ENCODE measurements around the gene MYH13.

The MYH13 gene

GRCh38 chr17:10372906-10373305 lies at the start of gene MYH13:
MYH13 (minus strand) TSS chr17:10373006; CDS start chr17:10364530, 8,476 bp downstream.
- H3K4me3 ChIP-seq (ENCODE audit: low read depth, low read length): no peak within 1 kb of the TSS

- H3K4me3 ChIP-seq (ENCODE audit: low read depth, low read length): no peak within 1 kb of the TSS
Observed at GRCh38 chr17:10421900-10422542, 49.2 kb upstream of the MYH13 start, which contains the start of gene MYH8. MYH8 (minus strand) TSS chr17:10421950; CDS start chr17:10420227, 1,723 bp downstream.

GRCh38 chr17:10421211-10421610 lies 48.4 kb upstream of the MYH13 start:
- no peak overlapping the region for H3K4me3 ChIP-seq (ENCODE audit: low read depth, low read length)

- no peak overlapping the region for H3K4me3 ChIP-seq (ENCODE audit: low read depth, low read length)
Observed at GRCh38 chr17:10420811-10421210, 48.0 kb upstream of the MYH13 start.

GRCh38 chr17:10417431-10417830 lies 44.6 kb upstream of the MYH13 start:
- H3K4me3 ChIP-seq (ENCODE audit: low read depth, low read length): no peak overlapping the region

- H3K4me3 ChIP-seq (ENCODE audit: low read depth, low read length): no peak overlapping the region
Observed at GRCh38 chr17:10415161-10415560, 42.4 kb upstream of the MYH13 start.

GRCh38 chr17:10403589-10403988 lies 30.8 kb upstream of the MYH13 start:
- no peak overlapping the region for H3K4me3 ChIP-seq (ENCODE audit: low read depth, low read length)

GRCh38 chr17:10398352-10398751 lies 25.5 kb upstream of the MYH13 start:
- H3K4me3 ChIP-seq (ENCODE audit: low read depth, low read length): no peak overlapping the region

- H3K4me3 ChIP-seq (ENCODE audit: low read depth, low read length): no peak overlapping the region
Observed at GRCh38 chr17:10396524-10397163, 23.8 kb upstream of the MYH13 start.

GRCh38 chr17:10394201-10394887 lies 21.5 kb upstream of the MYH13 start:
- no peak overlapping the region for H3K4me3 ChIP-seq (ENCODE audit: low read depth, low read length)

- H3K4me3 ChIP-seq (ENCODE audit: low read depth, low read length): no peak overlapping the region
Observed at GRCh38 chr17:10392880-10393279, 20.1 kb upstream of the MYH13 start.

- no peak overlapping the region for H3K4me3 ChIP-seq (ENCODE audit: low read depth, low read length)
Observed at GRCh38 chr17:10385871-10386270, 13.1 kb upstream of the MYH13 start.

GRCh38 chr17:10384175-10384574 lies 11.4 kb upstream of the MYH13 start:
- H3K4me3 ChIP-seq (ENCODE audit: low read depth, low read length): no peak overlapping the region

GRCh38 chr17:10380631-10381408 lies 8.0 kb upstream of the MYH13 start:
- H3K4me3 ChIP-seq (ENCODE audit: low read depth, low read length): no peak overlapping the region

- H3K4me3 ChIP-seq (ENCODE audit: low read depth, low read length): no peak overlapping the region
Observed at GRCh38 chr17:10370016-10370608, 2.7 kb downstream of the MYH13 start.

GRCh38 chr17:10369239-10369638 lies 3.6 kb downstream of the MYH13 start:
- no peak overlapping the region for H3K4me3 ChIP-seq (ENCODE audit: low read depth, low read length)

GRCh38 chr17:10368561-10368960 lies 4.2 kb downstream of the MYH13 start:
- no peak overlapping the region for H3K4me3 ChIP-seq (ENCODE audit: low read depth, low read length)

- no peak overlapping the region for H3K4me3 ChIP-seq (ENCODE audit: low read depth, low read length)
Observed at GRCh38 chr17:10360578-10360977, 12.2 kb downstream of the MYH13 start.

GRCh38 chr17:10357768-10358167 lies 15.0 kb downstream of the MYH13 start:
- no peak overlapping the region for H3K4me3 ChIP-seq (ENCODE audit: low read depth, low read length)

- H3K4me3 ChIP-seq (ENCODE audit: low read depth, low read length): no peak overlapping the region
Observed at GRCh38 chr17:10354651-10355050, 18.2 kb downstream of the MYH13 start.

GRCh38 chr17:10352893-10353292 lies 19.9 kb downstream of the MYH13 start:
- no peak overlapping the region for H3K4me3 ChIP-seq (ENCODE audit: low read depth, low read length)

All from iPS-11a (cell line).